Activated naive CD4-positive, alpha-beta T cell treated with anti-CD3 and anti-CD28 coated beads for 36 hours (primary cell): Measurements from ENCODE around the gene NCK1. TPM values are rescaled to one million over a fixed set of nuclear protein-coding genes. Genes with fewer than 3 reads are reported as not detected.
"Not testable (repeated sequence)": the region's sequence is repeated elsewhere in the genome, so short reads cannot be mapped to it uniquely, and the experiment has no call there.

ENCODE experiments used
- CTCF ChIA-PET: fragments of 350-600 bp; sonication (Branson Sonifier 250); formaldehyde crosslinking; loops from one replicate; lab custom pipeline; 2021; ENCODE audit warnings: antibody characterized with exemption; lab: Charles Lee
- DNase-seq: peaks from one replicate; pipeline ENCODE4 v3.0.0-alpha.2; 2020
- H3K27ac Mint-ChIP-seq: one replicate; pipeline ENCODE4 v1.8.0; 2021; ENCODE audit warnings: mild to moderate bottlenecking, mixed read lengths
- H3K27me3 Mint-ChIP-seq: one replicate; pipeline ENCODE4 v1.8.0; 2021; ENCODE audit warnings: low read depth, mixed read lengths
- H3K36me3 Mint-ChIP-seq: one replicate; pipeline ENCODE4 v1.8.0; 2021; ENCODE audit warnings: low read depth, mixed read lengths
- H3K4me1 Mint-ChIP-seq: one replicate; pipeline ENCODE4 v1.8.0; 2021; ENCODE audit warnings: low read depth, mixed read lengths
- H3K4me3 Mint-ChIP-seq: one replicate; pipeline ENCODE4 v1.8.0; 2021; ENCODE audit warnings: mild to moderate bottlenecking, moderate library complexity, mixed read lengths
- H3K9me3 Mint-ChIP-seq: one replicate; pipeline ENCODE4 v1.8.0; 2021; ENCODE audit warnings: mixed read lengths
- intact Hi-C: fragments of 100-400 bp; cut with micrococcal nuclease; formaldehyde crosslinking; loops from one replicate; pipeline ENCODE4 v1.15.1; 2023
- total RNA-seq, 2 experiments: library from RNA; stranded (reverse); gene quantifications; one replicate each; pipeline ENCODE4 v1.2.3, GENCODE V29; 2021

NCK1 gene
- total RNA-seq, 2 experiments from 2014 or later, result 24.1 to 29.2 TPM

DNA sequence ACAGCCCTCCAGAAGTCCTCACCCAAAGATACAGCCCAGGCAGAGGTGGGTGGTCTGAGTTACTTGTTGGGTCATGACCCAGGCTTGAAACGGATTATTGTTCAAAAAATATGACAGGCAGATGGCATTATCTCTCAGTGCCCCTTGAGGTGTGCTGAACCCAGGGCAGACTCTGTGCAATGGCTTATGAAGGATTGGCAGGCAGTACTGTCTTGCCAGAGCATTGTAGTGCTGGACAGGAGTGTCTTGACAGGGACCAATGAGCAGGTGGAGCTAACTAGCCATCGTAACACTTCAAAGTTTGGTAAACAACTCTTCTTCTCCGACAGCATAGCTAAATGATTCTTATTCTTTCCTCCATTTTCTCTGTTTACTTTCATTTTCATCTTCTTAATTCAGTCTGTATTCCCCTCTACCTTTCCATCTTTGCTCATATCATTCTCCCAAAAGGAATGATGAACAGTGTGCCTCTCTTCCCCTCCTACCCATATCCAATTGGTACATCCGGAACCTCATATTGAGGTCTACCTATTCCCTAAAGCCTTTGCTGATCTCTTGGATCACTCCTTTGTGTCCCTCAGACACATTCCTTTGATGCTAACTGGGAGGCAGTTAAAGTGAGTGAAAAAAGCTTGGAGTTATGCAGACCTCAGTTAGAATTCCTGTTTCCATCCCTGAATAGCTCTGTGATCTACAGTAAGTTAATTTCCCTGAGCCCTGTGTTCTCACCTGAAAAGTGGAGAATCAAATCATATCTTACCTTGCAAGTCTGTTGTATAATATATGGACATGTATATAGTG lies 93.2 kb downstream of the NCK1 start:
- H3K36me3 Mint-ChIP-seq, result no peaks in the 10 kb centered on the region
- no peaks in the 10 kb centered on the region for H3K9me3 Mint-ChIP-seq
- no peaks in the 10 kb centered on the region for H3K27me3 Mint-ChIP-seq
- no peak overlapping the region for H3K27ac Mint-ChIP-seq
- intact Hi-C loops, result no loop called here
- CTCF ChIA-PET, result no interaction called here
- H3K4me1 Mint-ChIP-seq, result peaks cover 18% of the 10 kb centered on the region
- no peak for DNase-seq
- no peak overlapping the region for H3K4me3 Mint-ChIP-seq

DNA sequence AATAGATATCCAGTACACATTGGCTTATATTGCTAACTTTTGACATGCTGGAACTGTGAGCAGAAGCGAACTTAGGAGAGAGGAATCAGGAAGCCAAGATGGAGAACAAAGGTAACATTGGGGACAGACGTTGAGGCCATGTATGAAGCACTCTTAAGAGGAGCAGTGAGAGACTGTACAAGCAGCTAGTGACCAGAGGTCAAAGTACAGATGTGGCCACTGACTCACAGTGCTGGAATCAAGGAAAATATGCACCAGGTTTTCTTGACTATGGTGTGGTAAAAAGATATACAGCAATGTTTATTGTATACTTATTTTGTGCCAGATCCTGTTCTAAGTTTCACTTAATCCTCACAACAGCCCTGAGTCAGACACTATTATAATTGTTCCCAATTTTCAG lies 93.8 kb downstream of the NCK1 start:
- DNase-seq, result no peak
- no peak overlapping the region for H3K27ac Mint-ChIP-seq
- H3K4me1 Mint-ChIP-seq, result peaks cover 18% of the 10 kb centered on the region
- intact Hi-C loops, result no loop called here
- no peak overlapping the region for H3K4me3 Mint-ChIP-seq
- H3K9me3 Mint-ChIP-seq, result no peaks in the 10 kb centered on the region
- no peaks in the 10 kb centered on the region for H3K36me3 Mint-ChIP-seq
- H3K27me3 Mint-ChIP-seq, result no peaks in the 10 kb centered on the region
- CTCF ChIA-PET, result interaction anchor here (1.0 kb wide), 1 partner anchor 77 kb away, joined by 3 read pairs; no protein-coding TSS in a partner anchor

DNA sequence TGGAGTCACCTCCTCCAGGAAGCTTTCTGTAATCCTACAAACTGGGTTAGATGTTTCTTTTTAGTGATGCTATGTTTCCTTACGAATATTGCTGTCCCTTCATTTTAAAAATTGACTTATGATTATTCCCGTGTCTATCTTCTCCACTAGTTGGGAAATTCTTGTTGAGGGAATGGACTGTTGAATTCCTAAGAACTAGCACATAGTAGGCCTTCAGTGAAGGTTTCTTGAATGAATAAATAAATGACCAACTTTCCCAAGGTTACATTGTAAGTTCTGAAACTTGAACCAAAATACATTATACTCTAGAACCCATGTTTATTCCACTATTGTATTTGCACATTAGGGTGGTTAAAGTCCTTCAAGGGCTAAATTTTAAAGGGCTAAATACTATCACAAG lies 95.0 kb downstream of the NCK1 start:
- Mint-ChIP-seq H3K27ac (no peak overlapping the region), H3K4me3 (no peak overlapping the region), H3K27me3 (no peaks in the 10 kb centered on the region), H3K9me3 (no peaks in the 10 kb centered on the region), H3K36me3 (no peaks in the 10 kb centered on the region), H3K4me1 (peaks cover 18% of the 10 kb centered on the region)
- CTCF ChIA-PET, result interaction anchor here (0.6 to 1.8 kb wide), 3 partner anchors 15 to 553 kb away, joined by 3 to 4 read pairs (median 3); no protein-coding TSS in a partner anchor
- intact Hi-C loops, result no loop called here
- DNase-seq, result no peak

DNA sequence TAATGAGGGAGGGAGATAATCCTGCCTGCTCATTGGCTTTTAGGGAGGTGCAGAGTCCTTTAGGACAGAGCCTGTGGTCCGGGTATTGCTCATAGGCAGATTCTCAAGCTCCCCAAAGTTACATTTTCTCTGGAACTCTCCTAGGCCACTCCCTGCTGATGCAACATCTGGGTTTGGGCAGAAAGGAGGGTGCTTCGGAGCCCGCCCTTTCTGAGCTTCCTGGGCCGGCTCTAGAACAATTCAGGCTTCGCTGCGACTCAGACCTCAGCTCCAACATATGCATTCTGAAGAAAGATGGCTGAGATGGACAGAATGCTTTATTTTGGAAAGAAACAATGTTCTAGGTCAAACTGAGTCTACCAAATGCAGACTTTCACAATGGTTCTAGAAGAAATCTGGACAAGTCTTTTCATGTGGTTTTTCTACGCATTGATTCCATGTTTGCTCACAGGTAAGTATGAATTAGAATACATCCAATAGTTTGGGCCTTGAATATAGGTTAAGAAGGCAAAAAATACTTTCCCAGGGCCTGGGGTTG lies 95.8 kb downstream of the NCK1 start, which contains the start of gene IL20RB:
Gene IL20RB, plus strand, starts transcription at position 233 of the 538 bp plus-strand sequence. Its CDS starts 131 bp downstream, at position 364.
- CTCF ChIA-PET, result interaction anchor here (0.6 to 1.8 kb wide), 5 partner anchors 56 to 779 kb away, joined by 3 to 4 read pairs (median 4); no protein-coding TSS in a partner anchor
- no peak within 1 kb of the TSS for H3K27ac Mint-ChIP-seq
- H3K27me3 Mint-ChIP-seq, result no peaks in the 10 kb centered on the region

DNA sequence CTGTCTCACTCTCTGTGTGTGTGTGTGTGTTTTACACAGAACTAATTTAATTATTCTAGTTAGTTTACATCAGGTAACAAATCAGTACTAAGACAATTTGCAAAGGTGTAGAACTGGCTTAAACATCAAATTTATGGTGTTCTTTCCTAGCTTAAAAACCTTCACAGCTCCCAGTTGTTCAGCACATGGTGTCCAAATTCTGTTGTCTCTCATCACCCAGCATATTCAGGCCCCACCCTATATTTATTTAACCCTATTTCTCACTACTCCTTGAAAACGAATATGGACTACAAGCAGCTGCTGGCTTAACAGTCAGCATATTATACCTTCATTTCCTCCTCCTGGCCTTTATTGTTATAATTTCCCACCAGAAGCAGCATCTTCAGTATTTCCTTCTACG lies 96.9 kb downstream of the NCK1 start:
- intact Hi-C loops, result no loop called here
- Mint-ChIP-seq H3K36me3 (no peaks in the 10 kb centered on the region), H3K4me3 (no peak overlapping the region), H3K4me1 (peaks cover 14% of the 10 kb centered on the region), H3K27ac (no peak overlapping the region), H3K27me3 (no peaks in the 10 kb centered on the region), H3K9me3 (no peaks in the 10 kb centered on the region)
- DNase-seq, result no peak
- CTCF ChIA-PET, result interaction anchor here (0.6 kb wide), 1 partner anchor 870 kb away, joined by 4 read pairs; no protein-coding TSS in a partner anchor

More for the DNA sequence above, 95.8 kb downstream of the NCK1 start, which contains the start of gene IL20RB:
- no peak for DNase-seq
- H3K4me3 Mint-ChIP-seq, result no peak within 1 kb of the TSS
- no peaks in the 10 kb centered on the region for H3K36me3 Mint-ChIP-seq
- peaks cover 18% of the 10 kb centered on the region for H3K4me1 Mint-ChIP-seq
- H3K9me3 Mint-ChIP-seq, result no peaks in the 10 kb centered on the region
- intact Hi-C loops, result no loop called here

DNA sequence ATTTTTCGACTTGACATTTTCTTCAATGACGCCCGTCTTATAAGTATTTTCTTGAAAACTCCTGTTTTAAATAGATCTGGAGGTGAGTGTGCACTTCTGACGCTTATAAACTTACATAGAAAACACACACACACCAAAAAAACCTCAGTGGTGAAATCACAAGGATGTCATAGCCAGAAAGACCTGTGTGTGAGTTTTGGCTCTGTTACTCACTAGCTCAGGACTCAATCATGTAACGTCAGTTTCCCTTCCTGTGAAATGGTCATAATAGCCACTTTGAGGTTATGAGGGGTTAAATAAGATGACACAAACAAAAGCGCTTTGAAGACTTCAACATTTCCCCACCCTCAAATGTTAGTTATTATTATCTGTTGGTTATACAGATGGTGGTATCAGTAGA lies 97.6 kb downstream of the NCK1 start:
- H3K9me3 Mint-ChIP-seq, result no peaks in the 10 kb centered on the region
- CTCF ChIA-PET, result no interaction called here
- no peak overlapping the region for H3K27ac Mint-ChIP-seq
- intact Hi-C loops, result no loop called here
- DNase-seq, result no peak
- H3K36me3 Mint-ChIP-seq, result no peaks in the 10 kb centered on the region
- H3K4me3 Mint-ChIP-seq, result no peak overlapping the region
- peaks cover 10% of the 10 kb centered on the region for H3K4me1 Mint-ChIP-seq
- no peaks in the 10 kb centered on the region for H3K27me3 Mint-ChIP-seq

DNA sequence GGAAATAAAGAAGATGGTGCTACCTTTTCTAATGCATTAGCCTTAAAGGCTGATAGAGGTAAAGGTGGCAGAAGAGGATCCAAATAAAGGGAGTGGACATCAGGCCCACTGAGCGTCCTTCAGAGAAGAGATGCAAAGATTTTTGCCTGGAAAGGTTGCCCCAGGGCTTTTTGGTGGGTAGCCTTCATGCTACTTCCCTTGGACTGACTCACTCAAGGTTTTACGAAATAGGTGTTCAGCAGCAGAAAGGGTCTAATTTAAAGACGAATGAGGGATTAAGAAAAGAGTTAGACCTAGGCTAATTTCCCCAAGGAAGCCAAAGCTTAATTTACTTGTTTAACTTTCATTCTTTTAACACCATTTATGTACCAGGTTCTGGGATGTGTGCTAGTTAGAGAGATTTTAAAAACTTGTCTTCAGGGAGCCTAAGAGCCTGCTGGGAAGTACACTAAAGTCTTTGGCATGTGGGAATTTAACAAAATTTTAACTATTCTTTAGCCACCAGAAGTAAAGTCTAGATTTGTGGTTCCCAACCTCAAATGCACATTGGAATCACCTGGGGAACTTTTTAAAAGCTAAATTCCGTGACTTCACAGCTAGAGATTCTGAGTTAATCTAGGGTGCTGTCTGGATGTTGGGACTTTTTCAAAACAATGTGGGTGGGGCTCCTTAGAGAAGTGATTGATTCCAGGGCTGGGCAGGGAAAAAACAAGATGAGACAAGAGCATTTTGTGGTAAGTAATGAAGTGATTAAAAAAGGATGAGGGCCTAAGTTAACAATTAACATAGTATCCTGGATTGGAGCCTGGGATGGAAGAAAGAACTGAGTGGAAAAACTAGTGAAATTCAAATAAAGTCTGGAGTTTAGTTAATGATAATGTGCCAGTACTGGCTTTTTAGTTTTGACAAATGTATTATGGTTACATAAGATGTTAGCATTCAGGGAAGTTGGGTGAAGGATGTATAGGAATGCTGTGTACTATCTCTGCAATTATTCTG lies 99.1 kb downstream of the NCK1 start:
- H3K27ac Mint-ChIP-seq, result no peak overlapping the region
- CTCF ChIA-PET, result interaction anchor here (0.9 kb wide), 1 partner anchor 69 kb away, joined by 6 read pairs; no protein-coding TSS in a partner anchor
- intact Hi-C loops, result no loop called here
- H3K4me3 Mint-ChIP-seq, result no peak overlapping the region
- H3K36me3 Mint-ChIP-seq, result no peaks in the 10 kb centered on the region
- no peaks in the 10 kb centered on the region for H3K27me3 Mint-ChIP-seq
- no peaks in the 10 kb centered on the region for H3K4me1 Mint-ChIP-seq
- H3K9me3 Mint-ChIP-seq, result no peaks in the 10 kb centered on the region
- no peak for DNase-seq

DNA sequence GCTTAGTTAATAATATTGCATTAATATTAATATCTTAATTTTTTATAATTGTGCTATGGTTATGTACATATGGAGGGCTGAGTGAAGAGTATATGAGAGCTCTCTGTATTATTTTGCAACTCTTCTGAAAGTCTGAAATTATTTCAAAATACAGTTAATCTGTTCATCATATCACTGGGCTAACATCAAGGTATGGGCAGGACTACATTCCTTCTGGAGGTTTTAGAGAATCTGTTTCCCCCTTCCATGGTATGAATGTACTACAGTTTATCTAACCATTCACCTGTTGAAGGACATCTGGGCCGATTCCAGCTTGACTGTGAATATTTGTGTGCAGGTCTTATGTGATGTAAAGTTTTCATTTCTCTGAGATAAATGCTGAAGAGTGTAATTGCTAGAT lies 100.9 kb downstream of the NCK1 start:
- CTCF ChIA-PET, result interaction anchor here (0.6 kb wide), 2 partner anchors 25 to 520 kb away, joined by 4 read pairs; no protein-coding TSS in a partner anchor
- no peak overlapping the region for H3K4me3 Mint-ChIP-seq
- no peak overlapping the region for H3K27ac Mint-ChIP-seq
- DNase-seq, result no peak
- intact Hi-C loops, result no loop called here
- no peaks in the 10 kb centered on the region for H3K4me1 Mint-ChIP-seq
- H3K36me3 Mint-ChIP-seq, result no peaks in the 10 kb centered on the region
- peaks cover 1% of the 10 kb centered on the region for H3K9me3 Mint-ChIP-seq
- H3K27me3 Mint-ChIP-seq, result no peaks in the 10 kb centered on the region

DNA sequence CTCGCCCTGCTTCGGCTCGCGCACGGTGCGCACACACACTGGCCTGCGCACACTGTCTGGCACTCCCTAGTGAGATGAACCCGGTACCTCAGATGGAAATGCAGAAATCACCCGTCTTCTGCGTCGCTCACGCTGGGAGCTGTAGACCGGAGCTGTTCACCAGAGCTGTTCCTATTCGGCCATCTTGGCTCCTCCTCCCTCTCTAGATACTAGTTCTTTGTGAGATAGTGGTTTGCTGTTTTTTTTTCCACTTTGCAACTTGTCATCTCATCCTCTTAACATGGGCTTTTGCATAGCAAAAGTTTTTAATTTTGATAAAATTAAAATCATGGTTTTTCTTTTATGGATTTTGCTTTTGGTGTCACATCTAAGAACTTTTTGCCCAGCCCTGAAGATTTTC lies 107.5 kb downstream of the NCK1 start:
- H3K9me3 Mint-ChIP-seq, H3K27me3 Mint-ChIP-seq, H3K27ac Mint-ChIP-seq, H3K4me3 Mint-ChIP-seq, H3K4me1 Mint-ChIP-seq, DNase-seq, intact Hi-C loops, CTCF ChIA-PET, H3K36me3 Mint-ChIP-seq: not testable (repeated sequence)

DNA sequence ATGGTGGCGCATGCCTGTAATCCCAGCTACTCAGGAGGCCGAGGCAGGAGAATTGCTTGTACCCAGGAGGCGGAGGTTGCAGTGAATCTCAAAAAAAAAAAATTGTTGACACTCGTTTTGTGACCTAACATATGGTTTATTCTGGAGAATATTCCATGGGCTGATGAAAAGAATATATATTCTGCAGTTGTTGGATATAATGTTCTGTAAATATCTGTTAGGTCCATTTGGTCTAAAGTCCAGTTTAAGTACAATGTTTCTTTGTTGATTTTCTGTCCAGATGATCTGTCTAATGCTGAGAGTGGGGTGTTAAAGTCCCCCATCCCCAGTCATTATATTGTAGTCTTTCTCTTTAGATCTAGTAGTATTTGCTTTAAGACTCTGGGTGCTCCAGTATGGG lies 111.3 kb downstream of the NCK1 start:
- Mint-ChIP-seq H3K9me3 (peaks cover 15% of the 10 kb centered on the region), H3K36me3 (peaks cover 8% of the 10 kb centered on the region), H3K4me1 (no peaks in the 10 kb centered on the region), H3K27me3 (no peaks in the 10 kb centered on the region), H3K27ac (no peak overlapping the region), H3K4me3 (no peak overlapping the region)
- no peak for DNase-seq
- intact Hi-C loops, result no loop called here
- CTCF ChIA-PET, result interaction anchor here (0.7 kb wide), 1 partner anchor 194 kb away, joined by 3 read pairs; no protein-coding TSS in a partner anchor

DNA sequence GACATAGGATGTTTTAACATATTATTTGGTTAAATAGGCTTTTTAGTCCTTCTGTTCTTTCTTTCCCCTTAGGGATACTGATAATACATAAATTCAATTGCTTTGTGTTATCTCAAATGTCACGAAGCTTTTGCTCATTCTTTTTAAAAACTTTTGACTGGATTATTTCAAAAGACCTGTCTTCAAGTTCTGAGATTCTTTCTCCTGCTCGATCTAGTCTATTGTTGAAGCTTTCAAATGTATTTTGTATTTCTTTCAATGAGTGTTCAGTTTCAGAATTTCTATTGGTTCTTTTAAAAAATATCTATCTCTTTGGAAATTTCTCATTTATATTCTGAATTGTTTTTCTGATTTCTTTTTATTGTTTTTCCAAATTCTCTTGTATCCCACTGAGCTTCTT lies 112.7 kb downstream of the NCK1 start:
- no peaks in the 10 kb centered on the region for H3K4me1 Mint-ChIP-seq
- CTCF ChIA-PET, result interaction anchor here (1.0 kb wide), 1 partner anchor 39 kb away, joined by 4 read pairs; no protein-coding TSS in a partner anchor
- no peak for DNase-seq
- H3K27me3 Mint-ChIP-seq, result no peaks in the 10 kb centered on the region
- peaks cover 8% of the 10 kb centered on the region for H3K36me3 Mint-ChIP-seq
- H3K9me3 Mint-ChIP-seq, result peaks cover 15% of the 10 kb centered on the region
- intact Hi-C loops, result no loop called here
- H3K27ac Mint-ChIP-seq, result no peak overlapping the region
- no peak overlapping the region for H3K4me3 Mint-ChIP-seq

DNA sequence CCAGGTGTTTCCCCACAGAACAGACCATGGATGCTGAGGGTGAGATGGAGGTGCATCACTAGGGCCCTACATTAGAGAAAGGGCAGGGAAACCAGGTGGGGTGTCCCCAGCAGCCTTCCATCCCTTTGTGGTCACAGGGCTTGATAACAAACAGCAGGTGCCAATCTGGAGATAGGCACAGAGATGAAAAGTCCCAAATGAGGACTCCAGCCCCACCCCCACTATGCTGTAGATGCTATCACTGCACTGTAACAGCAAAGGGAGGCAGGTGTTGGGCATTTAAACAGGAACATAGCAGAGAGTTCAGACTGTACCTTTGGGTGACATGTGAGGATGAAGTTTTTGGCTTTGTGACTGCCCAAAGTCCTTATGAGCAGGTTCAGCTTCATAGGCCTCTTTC lies 117.2 kb downstream of the NCK1 start:
- H3K27ac Mint-ChIP-seq, result no peak overlapping the region
- H3K4me3 Mint-ChIP-seq, result no peak overlapping the region
- peaks cover under 1% of the 10 kb centered on the region for H3K4me1 Mint-ChIP-seq
- CTCF ChIA-PET, result no interaction called here
- peaks cover 9% of the 10 kb centered on the region for H3K9me3 Mint-ChIP-seq
- no peaks in the 10 kb centered on the region for H3K27me3 Mint-ChIP-seq
- H3K36me3 Mint-ChIP-seq, result peaks cover 4% of the 10 kb centered on the region
- intact Hi-C loops, result no loop called here
- no peak for DNase-seq
